Gastroesophageal sphincter (tissue), 4 donors: Measurements from ENCODE around the gene C2CD2. TPM values are rescaled to one million over a fixed set of nuclear protein-coding genes. Genes with fewer than 3 reads are reported as not detected.

Source experiments
- ATAC-seq: fragments of 150-250 bp; one replicate; pipeline ENCODE4 v1.9.1; 2016; ENCODE audit warnings: mild to moderate bottlenecking, moderate library complexity
- H3K27ac ChIP-seq, 4 donors: fragments of 200-600 bp; sonication (generic) in 3 of 4; 1 replicate in 3 of 4; 2 replicates in 1 of 4; pipeline ENCODE4 v1.5.1; 2016 to 2019
- H3K27me3 ChIP-seq: fragments of 200-600 bp; sonication (generic); one replicate; pipeline ENCODE4 v1.5.1; 2019
- H3K36me3 ChIP-seq, 2 donors: fragments of 200-600 bp; sonication (generic); one replicate each; pipeline ENCODE4 v1.5.1; 2019; ENCODE audit warnings: control low read depth in 1 of 2
- H3K4me1 ChIP-seq, 3 donors: fragments of 200-600 bp; sonication (generic); 1 replicate in 2 of 3; 2 replicates in 1 of 3; pipeline ENCODE4 v1.5.1; 2016 to 2019; ENCODE audit warnings: control low read depth in 2 of 3
- H3K4me3 ChIP-seq, 2 donors: fragments of 200-600 bp; sonication (generic); one replicate each; pipeline ENCODE4 v1.5.1; 2019; ENCODE audit warnings: mild to moderate bottlenecking in 1 of 2, moderate library complexity in 1 of 2
- H3K9me3 ChIP-seq, 3 donors: fragments of 200-600 bp; sonication (generic); one replicate each; pipeline ENCODE4 v1.5.1; 2017 to 2019; ENCODE audit warnings: control low read depth in 2 of 3
- CTCF ChIP-seq, 4 experiments: fragments of 200-600 bp in 2 of 4; fragments of 450-650 bp in 2 of 4; sonication (generic) in 1 of 4; IDR thresholded peaks; one replicate each; pipeline ENCODE4 v1.5.1; 2017 to 2019; ENCODE audit warnings: antibody characterized with exemption in 4 of 4, mild to moderate bottlenecking in 2 of 4, moderate library complexity in 2 of 4
- EP300 ChIP-seq: sonication (generic); formaldehyde crosslinking; IDR thresholded peaks from one replicate; pipeline ENCODE4 v1.6.1; 2017; ENCODE audit warnings: antibody characterized with exemption, mild to moderate bottlenecking
- POLR2A ChIP-seq, 2 donors: fragments of 450-650 bp; IDR thresholded peaks; one replicate each; pipeline ENCODE4 v1.6.1; 2017; ENCODE audit warnings: antibody characterized with exemption in 2 of 2, mild to moderate bottlenecking in 2 of 2, moderate library complexity in 1 of 2
- POLR2AphosphoS5 ChIP-seq: sonication (generic); formaldehyde crosslinking; IDR thresholded peaks from one replicate; pipeline ENCODE4 v1.6.1; 2017; ENCODE audit warnings: antibody characterized with exemption
- WGBS, 2 donors: methylation state at CpG; one replicate each; pipeline ENCODE4 v1.1.5; 2018; ENCODE audit warnings: low coverage in 1 of 2; 5-methylcytosine and 5-hydroxymethylcytosine counted together
- total RNA-seq, 4 donors: library from RNA; depleted of rRNA; stranded (reverse); fragments of >200 nt; gene quantifications; one replicate each; pipeline ENCODE4 v1.1.0, GENCODE V29; 2016

The C2CD2 gene
- total RNA-seq, 4 donors from 2014 or later: 15.6 to 38.9 (median 18.7) TPM

GRCh38 chr21:41876396-41876795, 77.4 kb downstream of the C2CD2 start:
- no peak overlapping the region for H3K4me3 ChIP-seq
- peaks cover 0 to 7% of the 10 kb centered on the region in 2 donors for H3K36me3 ChIP-seq
- no peak overlapping the region for H3K27ac ChIP-seq
- peaks cover 0 to 36% (median 6%) of the 10 kb centered on the region in 3 donors for H3K4me1 ChIP-seq
- H3K9me3 ChIP-seq: no peaks in the 10 kb centered on the region
- WGBS, 2 donors: 100% methylated on average over 2 of the region's 8 CpGs; no CpG with 5 or more reads in 1 of the 2 donors
- no peak for ATAC-seq
- no peak for TF ChIP-seq POLR2A (IDR thresholded peaks at IDR 0.05)
- no peak for TF ChIP-seq POLR2AphosphoS5
- TF ChIP-seq CTCF (IDR thresholded peaks at IDR 0.05): no peak
- TF ChIP-seq EP300: no peak
- no peaks in the 10 kb centered on the region for H3K27me3 ChIP-seq

- no peak overlapping the region for H3K27ac ChIP-seq
- H3K4me3 ChIP-seq: no peak overlapping the region
- WGBS, 2 donors: 97% methylated on average over 8 of the region's 8 CpGs; no CpG with 5 or more reads in 1 of the 2 donors
- no peaks in the 10 kb centered on the region for H3K27me3 ChIP-seq
- TF ChIP-seq POLR2A (IDR thresholded peaks at IDR 0.05) (no peak), POLR2AphosphoS5 (no peak), CTCF (IDR thresholded peaks at IDR 0.05) (no peak), EP300 (no peak)
- peaks cover 0 to 7% of the 10 kb centered on the region in 2 donors for H3K36me3 ChIP-seq
- no peaks in the 10 kb centered on the region for H3K9me3 ChIP-seq
- peaks cover 0 to 31% (median 6%) of the 10 kb centered on the region in 3 donors for H3K4me1 ChIP-seq
- no peak for ATAC-seq
Measured at GRCh38 chr21:41875086-41875485, 78.7 kb downstream of the C2CD2 start.

GRCh38 chr21:41874611-41875010, 79.2 kb downstream of the C2CD2 start:
- TF ChIP-seq EP300: no peak
- no peak for TF ChIP-seq POLR2AphosphoS5
- TF ChIP-seq CTCF (IDR thresholded peaks at IDR 0.05): no peak
- TF ChIP-seq POLR2A (IDR thresholded peaks at IDR 0.05): no peak
- no peak overlapping the region for H3K4me3 ChIP-seq
- ATAC-seq: no peak
- no peaks in the 10 kb centered on the region for H3K27me3 ChIP-seq
- H3K27ac ChIP-seq: no peak overlapping the region
- H3K36me3 ChIP-seq: peaks cover 0 to 7% of the 10 kb centered on the region in 2 donors
- H3K4me1 ChIP-seq: peaks cover 0 to 26% (median 6%) of the 10 kb centered on the region in 3 donors
- 73 to 82% methylated on average over 5 to 6 of the region's 11 CpGs for WGBS, 2 donors
- no peaks in the 10 kb centered on the region for H3K9me3 ChIP-seq

- Histone ChIP-seq H3K36me3 (peaks cover 0 to 7% of the 10 kb centered on the region in 2 donors), H3K4me1 (peaks cover 0 to 24% (median 6%) of the 10 kb centered on the region in 3 donors), H3K9me3 (no peaks in the 10 kb centered on the region), H3K4me3 (no peak overlapping the region), H3K27me3 (no peaks in the 10 kb centered on the region), H3K27ac (no peak overlapping the region)
- 86 to 100% methylated on average over 4 to 6 of the region's 6 CpGs for WGBS, 2 donors
- no peak for ATAC-seq
- TF ChIP-seq EP300 (no peak), CTCF (IDR thresholded peaks at IDR 0.05) (no peak), POLR2AphosphoS5 (no peak), POLR2A (IDR thresholded peaks at IDR 0.05) (no peak)
Measured at GRCh38 chr21:41873426-41873825, 80.4 kb downstream of the C2CD2 start.

- 82 to 98% methylated on average over 8 to 13 of the region's 13 CpGs for WGBS, 2 donors
- peaks cover 0 to 20% (median 6%) of the 10 kb centered on the region in 3 donors for H3K4me1 ChIP-seq
- no peaks in the 10 kb centered on the region for H3K9me3 ChIP-seq
- TF ChIP-seq CTCF (IDR thresholded peaks at IDR 0.05): no peak
- no peak for TF ChIP-seq POLR2AphosphoS5
- TF ChIP-seq EP300: no peak
- no peak for ATAC-seq
- no peak overlapping the region for H3K27ac ChIP-seq
- no peaks in the 10 kb centered on the region for H3K27me3 ChIP-seq
- no peak overlapping the region for H3K4me3 ChIP-seq
- peaks cover 0 to 7% of the 10 kb centered on the region in 2 donors for H3K36me3 ChIP-seq
Measured at GRCh38 chr21:41873005-41873404, 80.8 kb downstream of the C2CD2 start.
